ENCODE measurements around the gene PNMA8C.

- TF ChIP-seq BHLHE40 (IDR thresholded peaks at IDR 0.05; ENCODE audit: borderline replicate concordance) (no peak), FOXK2 (IDR thresholded peaks at IDR 0.05) (no peak), FOXA1 (IDR thresholded peaks at IDR 0.05) (no peak), TARDBP (IDR thresholded peaks at IDR 0.05) (no peak), LEF1 (IDR thresholded peaks at IDR 0.05; ENCODE audit: borderline replicate concordance) (no peak), ZNF384 (IDR thresholded peaks at IDR 0.05) (no peak), HDGF (IDR thresholded peaks at IDR 0.05; ENCODE audit: borderline replicate concordance) (no peak), FOXM1 (IDR thresholded peaks at IDR 0.05; ENCODE audit: borderline replicate concordance) (no peak), ARNT (IDR thresholded peaks at IDR 0.05) (no peak), SP1 (IDR thresholded peaks at IDR 0.05) (no peak), CTBP1 (IDR thresholded peaks at IDR 0.05; ENCODE audit: borderline replicate concordance) (no peak), PKNOX1 (IDR thresholded peaks at IDR 0.05) (no peak), ELF4 (IDR thresholded peaks at IDR 0.05) (no peak)
Measured at GRCh38 chr19:46426506-46427162, 2.1 kb downstream of the PNMA8C start.

All from HEK293T (cell line).